HG02870 (cell line): ENCODE results near the gene MAP3K7.

Experiments
- ATAC-seq: cut with Tn5 transposase; IDR thresholded peaks from one replicate; pipeline ENCODE4 v1.9.1; 2021; ENCODE audit warnings: mild to moderate bottlenecking, moderate library complexity; ENCODE audit not compliant: unreplicated experiment

The MAP3K7 gene

GRCh38 chr6:90533615-90534336 lies 53.1 kb downstream of the MAP3K7 start:
- ATAC-seq, result no peak

- ATAC-seq, result no peak
Measured at GRCh38 chr6:90530882-90531281, 56.0 kb downstream of the MAP3K7 start.

DNA sequence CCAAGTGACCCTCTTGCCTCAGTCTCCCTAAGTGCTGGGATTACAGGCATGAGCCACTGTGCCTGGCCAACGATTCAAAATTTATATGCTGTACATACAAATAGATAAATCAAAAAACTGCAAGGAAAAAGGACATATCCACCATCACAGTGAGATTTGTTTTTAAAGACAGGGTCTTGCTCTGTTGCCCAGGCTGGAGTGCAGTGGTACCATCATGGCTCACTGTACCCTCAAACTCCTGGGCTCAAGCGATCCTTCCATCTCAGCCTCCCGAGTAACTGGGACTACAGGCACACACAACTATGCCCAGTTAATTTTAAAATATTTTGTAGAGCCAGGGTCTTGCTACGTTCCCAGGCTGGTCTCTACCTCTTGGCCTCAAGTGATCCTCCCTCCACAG lies 61.5 kb downstream of the MAP3K7 start:
- no peak for ATAC-seq

DNA sequence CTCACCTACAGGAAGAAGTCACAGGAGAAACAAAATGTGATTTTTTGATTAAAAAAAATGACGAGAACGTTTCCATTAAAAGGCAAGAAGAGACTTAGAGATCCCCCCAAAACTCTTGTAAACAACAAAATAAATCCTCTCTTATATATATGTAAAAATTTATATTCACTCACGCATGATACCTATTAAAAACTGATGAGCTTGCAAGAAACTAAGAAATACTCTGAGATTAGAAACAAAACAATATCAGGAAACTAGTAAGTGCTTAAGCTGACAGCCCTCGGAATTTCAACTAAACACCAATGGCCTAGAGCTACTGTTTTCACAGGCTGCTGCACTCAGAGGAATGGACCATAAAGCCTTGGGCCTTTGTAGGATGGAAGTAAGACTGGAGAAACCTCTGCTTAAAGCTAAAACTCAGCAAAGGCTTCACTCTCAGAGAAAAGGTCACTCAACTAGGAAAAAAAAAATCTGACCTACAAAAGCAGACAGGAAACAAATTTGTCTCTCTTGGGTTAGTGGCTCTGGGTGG lies 63.0 kb downstream of the MAP3K7 start:
- ATAC-seq, result no peak

GRCh38 chr6:90521955-90522354 lies 64.9 kb downstream of the MAP3K7 start:
- no peak for ATAC-seq

GRCh38 chr6:90516074-90516660 lies 70.7 kb downstream of the MAP3K7 start:
- ATAC-seq, result no peak

GRCh38 chr6:90514496-90514895 lies 72.4 kb downstream of the MAP3K7 start:
- no peak for ATAC-seq

DNA sequence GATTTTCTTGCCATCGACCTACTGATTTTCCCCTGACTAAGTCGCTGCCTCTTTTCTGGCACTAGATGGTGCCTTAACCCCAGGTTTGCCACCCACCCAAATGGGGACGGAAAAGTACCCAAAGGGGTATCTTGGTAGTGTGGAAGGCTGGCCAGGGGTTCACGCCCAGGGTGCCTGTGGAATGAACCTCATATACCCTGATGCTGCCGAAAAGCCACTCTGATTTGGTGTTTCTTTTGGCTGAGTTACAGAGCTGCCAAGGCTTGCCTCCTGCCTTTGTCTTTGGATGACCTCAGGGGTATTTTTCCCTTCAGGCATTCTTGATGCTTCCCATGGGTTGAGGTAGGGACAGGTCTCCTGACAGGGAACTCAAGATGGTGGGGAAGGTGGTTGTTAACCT lies 78.1 kb downstream of the MAP3K7 start:
- no peak for ATAC-seq

GRCh38 chr6:90502866-90503407 lies 83.9 kb downstream of the MAP3K7 start:
- no peak for ATAC-seq

DNA sequence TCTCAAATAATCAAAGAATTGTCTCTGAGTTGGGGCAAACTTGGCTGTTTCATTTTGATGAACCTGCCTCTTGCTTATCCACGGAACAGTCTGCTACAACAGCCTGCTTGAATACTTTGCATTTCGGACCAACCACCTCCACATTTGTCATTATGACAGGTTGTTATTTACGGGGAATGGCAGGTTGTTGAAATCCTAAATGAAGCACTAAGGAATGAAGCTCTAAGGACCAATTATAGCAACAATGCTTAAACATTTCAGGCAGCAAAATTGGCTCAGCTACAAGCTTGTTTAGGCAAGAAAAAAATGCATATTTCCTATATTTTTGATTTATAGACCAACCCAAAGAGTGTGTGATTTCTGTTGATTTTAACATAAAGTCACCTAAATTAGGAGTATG lies 84.5 kb downstream of the MAP3K7 start:
- ATAC-seq, result no peak

- no peak for ATAC-seq
Measured at GRCh38 chr6:90500458-90500857, 86.4 kb downstream of the MAP3K7 start.

GRCh38 chr6:90497411-90497810 lies 89.5 kb downstream of the MAP3K7 start:
- no peak for ATAC-seq

GRCh38 chr6:90496258-90497016 lies 90.4 kb downstream of the MAP3K7 start:
- ATAC-seq, result no peak

DNA sequence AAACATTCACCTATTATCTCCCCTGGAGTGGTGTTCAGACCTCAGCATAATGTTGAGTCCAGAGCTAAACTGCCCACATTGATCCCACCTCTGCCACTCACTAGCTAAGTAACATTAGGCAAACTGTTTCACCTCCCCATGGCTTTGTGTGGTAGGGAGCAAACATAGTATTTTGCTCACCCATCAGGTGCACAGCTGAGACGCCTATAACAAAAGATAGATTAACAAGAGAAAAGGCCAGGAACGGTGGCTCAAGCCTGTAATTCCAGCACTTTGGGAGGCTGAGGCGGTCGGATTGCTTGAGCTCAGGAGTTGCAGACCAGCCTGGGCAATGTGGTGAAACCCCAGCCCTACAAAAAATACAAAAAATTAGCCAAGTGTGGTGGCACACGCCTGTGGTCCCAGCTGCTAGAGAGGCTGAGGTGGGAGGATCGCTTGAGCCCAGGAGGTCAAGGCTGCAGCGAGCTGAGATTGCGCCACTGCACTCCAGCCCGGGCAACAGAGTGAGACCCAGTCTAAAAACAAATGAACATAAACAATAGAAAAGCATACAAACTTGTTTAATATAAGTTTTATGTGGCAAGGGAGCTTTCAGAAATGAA lies 91.6 kb downstream of the MAP3K7 start:
- no peak for ATAC-seq

DNA sequence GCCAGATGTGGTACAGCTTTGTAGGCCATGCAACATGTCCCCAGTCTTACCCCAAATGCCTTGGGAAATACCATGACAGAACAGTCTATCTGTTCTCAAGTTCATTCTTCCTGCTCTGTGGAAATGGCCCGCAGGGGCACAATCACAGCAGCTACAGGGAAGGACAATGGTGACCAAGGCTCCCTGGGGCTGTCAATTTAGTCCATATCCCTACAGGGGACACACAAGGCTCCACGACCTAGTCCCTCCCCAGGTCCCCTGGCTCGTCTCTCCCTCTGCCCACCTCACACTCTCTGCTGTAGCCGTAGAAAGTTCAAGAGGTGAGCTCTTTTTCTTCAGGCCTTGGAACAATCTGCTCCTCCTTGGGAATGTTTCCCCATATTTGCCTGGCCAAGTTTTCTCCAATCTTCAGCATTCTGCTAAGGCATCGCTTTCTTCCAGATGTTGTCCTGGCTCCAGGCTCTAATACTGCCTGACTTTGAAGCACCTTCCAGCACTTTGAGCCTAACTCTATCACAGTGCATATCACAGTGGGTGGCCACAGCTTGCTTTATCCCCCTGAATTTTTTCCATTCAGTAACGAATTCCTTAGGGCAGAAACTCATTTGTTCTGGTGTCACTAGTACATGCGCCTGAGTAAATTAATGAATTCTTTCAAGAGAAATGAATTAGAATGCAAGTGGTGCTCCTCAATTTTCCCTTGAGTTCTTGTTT lies 92.6 kb downstream of the MAP3K7 start:
- no peak for ATAC-seq

DNA sequence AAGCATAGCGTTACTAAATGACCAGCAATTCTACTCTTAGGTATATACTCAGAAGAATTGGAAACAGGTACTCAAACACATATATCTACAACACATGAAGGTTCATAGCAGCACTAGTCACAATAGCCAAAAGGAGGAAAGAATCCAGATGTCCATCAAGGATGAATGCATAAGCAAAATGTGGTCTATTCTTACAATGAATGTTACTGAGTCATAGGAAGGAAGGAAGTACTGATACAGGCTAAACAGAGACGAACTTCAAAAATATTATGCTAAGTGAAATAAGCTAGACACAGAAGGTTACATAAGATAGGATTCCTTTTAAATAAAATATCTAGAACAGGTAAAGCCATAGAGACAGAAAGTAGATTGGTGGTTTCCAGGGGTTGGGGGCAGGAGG lies 93.5 kb downstream of the MAP3K7 start:
- no peak for ATAC-seq

GRCh38 chr6:90492798-90493197 lies 94.1 kb downstream of the MAP3K7 start:
- no peak for ATAC-seq

DNA sequence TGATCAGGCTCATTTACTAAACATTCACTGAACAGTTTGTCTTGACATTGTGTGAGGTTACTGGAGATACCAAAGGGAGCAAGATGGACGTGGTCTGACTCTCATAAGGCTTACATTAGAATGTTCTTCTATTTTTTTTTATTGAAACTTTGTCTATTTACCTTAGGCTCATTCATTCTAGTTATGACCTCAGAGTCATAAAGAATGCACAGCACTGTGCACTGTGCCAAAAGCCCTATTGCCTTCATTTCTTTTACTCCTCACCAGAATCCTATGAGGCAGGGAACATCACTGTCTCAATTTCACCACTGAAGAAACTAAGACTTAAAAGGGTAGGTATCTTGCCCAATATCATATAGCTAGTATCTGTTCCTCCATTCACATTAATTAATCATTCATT lies 94.5 kb downstream of the MAP3K7 start:
- ATAC-seq, result no peak

GRCh38 chr6:90490030-90490716 lies 96.7 kb downstream of the MAP3K7 start:
- ATAC-seq, result no peak

DNA sequence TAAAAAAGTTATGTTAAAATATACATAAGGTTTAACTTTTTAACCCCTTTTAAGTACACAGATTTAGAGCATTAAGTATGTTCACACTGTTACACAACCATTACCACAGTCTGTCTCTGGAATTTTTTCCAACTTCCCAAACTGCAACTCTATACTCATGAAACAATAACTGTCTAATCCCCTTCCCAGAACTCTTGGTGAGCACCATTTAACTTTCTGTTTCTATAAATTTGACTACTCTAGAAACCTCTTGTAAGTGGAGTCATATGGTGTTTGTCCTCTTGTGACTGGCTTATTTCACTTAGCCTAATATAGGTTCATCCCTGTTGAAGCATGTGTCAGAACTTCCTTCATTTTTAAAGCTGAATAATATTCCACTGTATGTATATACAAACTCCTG lies 98.1 kb downstream of the MAP3K7 start:
- ATAC-seq, result no peak
